GM19328 (cell line): ENCODE measurements around the gene ZNF215.
"Not testable (repeated sequence)": the region's sequence is repeated elsewhere in the genome, so short reads cannot be mapped to it uniquely, and the experiment has no call there.

Source experiments
- ATAC-seq: cut with Tn5 transposase; IDR thresholded peaks from one replicate; pipeline ENCODE4 v1.9.1; 2021; ENCODE audit warnings: mild to moderate bottlenecking, moderate library complexity; ENCODE audit not compliant: unreplicated experiment

The ZNF215 gene

GRCh38 chr11:6932145-6932544 lies 5.9 kb downstream of the ZNF215 start:
- no peak for ATAC-seq

GRCh38 chr11:6941970-6942369 lies 15.7 kb downstream of the ZNF215 start:
- ATAC-seq, result no peak

- no peak for ATAC-seq
These were observed 16.9 kb downstream of the ZNF215 start for GRCh38 chr11:6943131-6943530.

- ATAC-seq, result not testable (repeated sequence)
These were observed 28.0 kb downstream of the ZNF215 start for GRCh38 chr11:6954248-6954647.

- ATAC-seq, result no peak
These were observed 35.9 kb downstream of the ZNF215 start for GRCh38 chr11:6962141-6962540.

GRCh38 chr11:6962673-6963072 lies 36.4 kb downstream of the ZNF215 start:
- ATAC-seq, result no peak

- no peak for ATAC-seq
These were observed 42.6 kb downstream of the ZNF215 start for GRCh38 chr11:6968816-6969215.

- ATAC-seq, result not testable (repeated sequence)
These were observed 43.6 kb downstream of the ZNF215 start for GRCh38 chr11:6969854-6970253.

- no peak for ATAC-seq
These were observed 53.1 kb downstream of the ZNF215 start for GRCh38 chr11:6979365-6979764.

GRCh38 chr11:6986487-6986886 lies 60.3 kb downstream of the ZNF215 start:
- no peak for ATAC-seq

GRCh38 chr11:6988506-6988905 lies 62.3 kb downstream of the ZNF215 start:
- ATAC-seq, result no peak

GRCh38 chr11:6991227-6991626 lies 65.0 kb downstream of the ZNF215 start:
- ATAC-seq, result no peak

- ATAC-seq, result no peak
These were observed 65.8 kb downstream of the ZNF215 start for GRCh38 chr11:6992026-6992425.

- no peak for ATAC-seq
These were observed 66.5 kb downstream of the ZNF215 start for GRCh38 chr11:6992457-6993417.

- no peak for ATAC-seq
These were observed 69.5 kb downstream of the ZNF215 start for GRCh38 chr11:6995703-6996102.

GRCh38 chr11:7004482-7004881 lies 78.3 kb downstream of the ZNF215 start:
- ATAC-seq, result no peak
